Measurements from ENCODE around the gene GBX1.

The GBX1 gene

GRCh38 chr7:151110941-151111645, 56.4 kb downstream of the GBX1 start:
- no peak for FAIRE-seq

GRCh38 chr7:151110236-151110940, 57.1 kb downstream of the GBX1 start:
- FAIRE-seq = no peak

- FAIRE-seq = no peak
Measured at GRCh38 chr7:151109094-151110048, 58.1 kb downstream of the GBX1 start.

GRCh38 chr7:151107882-151108281, 59.6 kb downstream of the GBX1 start:
- no peak for FAIRE-seq

- FAIRE-seq = no peak
Measured at GRCh38 chr7:151104411-151105235, 62.9 kb downstream of the GBX1 start.

- no peak for FAIRE-seq
Measured at GRCh38 chr7:151103973-151104372, 63.5 kb downstream of the GBX1 start.

GRCh38 chr7:151102991-151103390, 64.5 kb downstream of the GBX1 start:
- FAIRE-seq = no peak

- no peak for FAIRE-seq
Measured at GRCh38 chr7:151101621-151102396, 65.7 kb downstream of the GBX1 start.

- no peak for FAIRE-seq
Measured at GRCh38 chr7:151100921-151101320, 66.6 kb downstream of the GBX1 start.

GRCh38 chr7:151099486-151100211, 67.8 kb downstream of the GBX1 start:
- FAIRE-seq = no peak

Measured in colon (tissue), 2 donors.